KBM-7 (cell line): Measurements from ENCODE around the gene KCTD16.
A peak's percentile ranks its signal among the peaks of the same experiment; 100 is the strongest.

Source experiments
- DNase-seq: peaks from one replicate; pipeline ENCODE4 v3.0.0-alpha.2; 2015
- in situ Hi-C: fragments of 300-500 bp; cut with MboI; formaldehyde crosslinking; loops from 2 replicates; pipeline ENCODE4 v1.14.3; 2020; ENCODE audit warnings: low sequenced_read_pairs, low pct_unique_long_range_greater_than_20kb, mixed read lengths

Gene KCTD16

GRCh38 chr5:144202726-144203125, 32.1 kb downstream of the KCTD16 start:
- no peak for DNase-seq
- in situ Hi-C loops, result no loop called here

- peak; percentile 65 for DNase-seq
- in situ Hi-C loops, result no loop called here
Measured at GRCh38 chr5:144203750-144204596, 33.3 kb downstream of the KCTD16 start.

GRCh38 chr5:144205141-144205551, 34.5 kb downstream of the KCTD16 start:
- in situ Hi-C loops, result no loop called here

GRCh38 chr5:144206141-144206540, 35.5 kb downstream of the KCTD16 start:
- in situ Hi-C loops, result no loop called here
- no peak for DNase-seq

More at GRCh38 chr5:144205141-144205551, 34.5 kb downstream of the KCTD16 start:
- no peak for DNase-seq

- in situ Hi-C loops, result no loop called here
- no peak for DNase-seq
Measured at GRCh38 chr5:144207875-144208444, 37.3 kb downstream of the KCTD16 start.

GRCh38 chr5:144209361-144209760, 38.7 kb downstream of the KCTD16 start:
- in situ Hi-C loops, result no loop called here
- no peak for DNase-seq

GRCh38 chr5:144210655-144211054, 40.0 kb downstream of the KCTD16 start:
- in situ Hi-C loops, result no loop called here
- no peak for DNase-seq

GRCh38 chr5:144219869-144220268, 49.2 kb downstream of the KCTD16 start:
- in situ Hi-C loops, result no loop called here
- no peak for DNase-seq

GRCh38 chr5:144227363-144227999, 56.8 kb downstream of the KCTD16 start:
- in situ Hi-C loops, result no loop called here
- no peak for DNase-seq

- in situ Hi-C loops, result no loop called here
- DNase-seq, result no peak
Measured at GRCh38 chr5:144230806-144231205, 60.1 kb downstream of the KCTD16 start.

GRCh38 chr5:144232285-144232684, 61.6 kb downstream of the KCTD16 start:
- no peak for DNase-seq
- in situ Hi-C loops, result no loop called here

GRCh38 chr5:144236499-144236898, 65.8 kb downstream of the KCTD16 start:
- DNase-seq, result no peak
- in situ Hi-C loops, result no loop called here

- in situ Hi-C loops, result no loop called here
- DNase-seq, result peak; percentile 3
Measured at GRCh38 chr5:144237851-144238250, 67.2 kb downstream of the KCTD16 start.

- DNase-seq, result no peak
- in situ Hi-C loops, result no loop called here
Measured at GRCh38 chr5:144247131-144247530, 76.5 kb downstream of the KCTD16 start.

GRCh38 chr5:144248015-144248414, 77.3 kb downstream of the KCTD16 start:
- DNase-seq, result no peak
- in situ Hi-C loops, result no loop called here

- no peak for DNase-seq
- in situ Hi-C loops, result no loop called here
Measured at GRCh38 chr5:144249755-144250464, 79.2 kb downstream of the KCTD16 start.

- no peak for DNase-seq
- in situ Hi-C loops, result no loop called here
Measured at GRCh38 chr5:144254552-144254951, 83.9 kb downstream of the KCTD16 start.

GRCh38 chr5:144260121-144260520, 89.4 kb downstream of the KCTD16 start:
- in situ Hi-C loops, result no loop called here
- no peak for DNase-seq

GRCh38 chr5:144265643-144266247, 95.1 kb downstream of the KCTD16 start:
- in situ Hi-C loops, result no loop called here
- no peak for DNase-seq
